Activated naive CD8-positive, alpha-beta T cell treated with anti-CD3 and anti-CD28 coated beads, Interleukin-2, amount 50 U/mL, for 24 hours (primary cell): ENCODE results near the gene ADAMTS6.
"Not testable (repeated sequence)": the region's sequence is repeated elsewhere in the genome, so short reads cannot be mapped to it uniquely, and the experiment has no call there.

Source experiments
- ATAC-seq: fragments of 150-1000 bp; cut with Tn5 transposase; one replicate; pipeline ENCODE4 v1.10.0; 2021
- DNase-seq: peaks from one replicate; pipeline ENCODE4 v3.0.0; 2021
- H3K27ac Mint-ChIP-seq: one replicate; pipeline ENCODE4 v1.8.0; 2021; ENCODE audit warnings: mild to moderate bottlenecking, mixed read lengths
- H3K27me3 Mint-ChIP-seq: one replicate; pipeline ENCODE4 v1.8.0; 2021; ENCODE audit warnings: mixed read lengths
- H3K36me3 Mint-ChIP-seq: one replicate; pipeline ENCODE4 v1.8.0; 2021; ENCODE audit warnings: low read depth, mixed read lengths
- H3K4me1 Mint-ChIP-seq: one replicate; pipeline ENCODE4 v1.8.0; 2021; ENCODE audit warnings: mixed read lengths
- H3K4me3 Mint-ChIP-seq: one replicate; pipeline ENCODE4 v1.8.0; 2021; ENCODE audit warnings: mild to moderate bottlenecking, moderate library complexity, mixed read lengths
- H3K9me3 Mint-ChIP-seq: one replicate; pipeline ENCODE4 v1.8.0; 2021; ENCODE audit warnings: mixed read lengths

Gene ADAMTS6

GRCh38 chr5:65481635-65482295 lies at the start of gene ADAMTS6:
ADAMTS6 (minus strand) TSS chr5:65481920; CDS start chr5:65473673, 8,247 bp downstream.
- Mint-ChIP-seq H3K27me3 (no peaks in the 10 kb centered on the region), H3K27ac (peak within 1 kb of the TSS; percentile 92), H3K4me1 (peaks cover 15% of the 10 kb centered on the region), H3K9me3 (no peaks in the 10 kb centered on the region), H3K36me3 (no peaks in the 10 kb centered on the region), H3K4me3 (no peak within 1 kb of the TSS)
- DNase-seq (peak; percentile 83), ATAC-seq (peak; percentile 95)

DNA sequence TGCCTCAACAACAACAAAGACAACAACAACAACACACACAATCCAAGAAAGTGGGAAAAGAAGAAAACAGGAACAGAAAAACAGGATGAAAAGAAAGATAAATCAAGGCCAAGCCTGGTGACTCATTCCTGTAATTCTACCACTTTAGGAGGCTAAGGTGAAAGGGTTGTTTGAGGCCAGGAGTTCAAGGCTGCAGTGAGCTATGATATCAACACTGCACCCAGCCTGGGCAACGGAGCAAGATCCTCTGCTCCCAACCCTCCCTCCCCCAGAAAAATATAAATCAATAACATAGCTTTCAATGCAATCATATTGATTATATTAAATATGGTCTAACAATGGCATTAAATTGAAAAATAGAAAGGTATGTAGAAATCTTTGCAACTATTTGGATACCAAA lies 49.2 kb upstream of the ADAMTS6 start:
- ATAC-seq, result no peak
- Mint-ChIP-seq H3K27ac (no peak overlapping the region), H3K4me3 (no peak overlapping the region), H3K27me3 (no peaks in the 10 kb centered on the region), H3K9me3 (no peaks in the 10 kb centered on the region), H3K36me3 (peaks cover 26% of the 10 kb centered on the region), H3K4me1 (no peaks in the 10 kb centered on the region)
- DNase-seq, result no peak

GRCh38 chr5:65525726-65526125 lies 44.0 kb upstream of the ADAMTS6 start:
- Mint-ChIP-seq H3K27ac (no peak overlapping the region), H3K36me3 (peaks cover 36% of the 10 kb centered on the region), H3K27me3 (no peaks in the 10 kb centered on the region), H3K4me3 (no peak overlapping the region), H3K9me3 (no peaks in the 10 kb centered on the region), H3K4me1 (no peaks in the 10 kb centered on the region)
- ATAC-seq (no peak), DNase-seq (no peak)

DNA sequence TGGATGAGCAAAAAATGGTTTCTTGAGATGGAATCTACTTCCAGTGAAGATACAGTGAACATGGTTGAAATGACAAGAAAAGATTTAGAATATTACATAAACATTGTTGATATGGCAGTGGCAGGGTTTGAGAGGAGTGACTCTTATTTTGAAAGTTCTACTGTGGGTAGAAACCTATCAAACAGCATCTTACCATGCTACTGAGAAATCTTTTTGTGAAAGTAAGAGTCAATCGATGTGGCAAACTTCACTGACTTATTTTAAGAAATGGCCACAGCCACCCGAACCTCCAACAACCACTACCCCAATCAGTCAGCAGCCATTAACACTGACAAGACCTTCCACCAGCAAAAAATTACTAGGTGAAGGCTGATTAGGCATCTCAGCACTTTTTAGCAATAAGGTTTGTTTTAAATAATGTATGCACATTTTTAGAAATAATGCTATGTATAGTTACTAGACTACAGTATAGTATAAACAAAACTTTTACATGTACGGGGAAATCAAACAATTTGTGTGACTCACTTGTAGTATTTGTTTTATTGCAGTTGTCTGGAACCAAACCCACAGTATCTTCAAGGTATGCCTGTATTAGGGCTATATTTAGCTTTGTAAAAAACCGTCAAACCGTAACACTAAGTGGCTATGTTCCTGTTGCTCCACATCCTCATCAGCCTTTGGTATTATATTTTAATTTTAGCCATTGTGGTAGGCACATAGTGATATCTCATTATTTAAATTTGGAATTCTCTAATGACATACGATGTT lies 30.6 kb upstream of the ADAMTS6 start:
- DNase-seq, result no peak
- Mint-ChIP-seq H3K4me3 (no peak overlapping the region), H3K36me3 (peaks cover 6% of the 10 kb centered on the region), H3K27ac (no peak overlapping the region), H3K4me1 (peaks cover 2% of the 10 kb centered on the region), H3K9me3 (no peaks in the 10 kb centered on the region), H3K27me3 (no peaks in the 10 kb centered on the region)
- ATAC-seq, result no peak

- Mint-ChIP-seq H3K4me3 (no peak overlapping the region), H3K36me3 (no peaks in the 10 kb centered on the region), H3K27ac (no peak overlapping the region), H3K9me3 (no peaks in the 10 kb centered on the region), H3K27me3 (no peaks in the 10 kb centered on the region), H3K4me1 (peaks cover 2% of the 10 kb centered on the region)
- no peak for ATAC-seq
- DNase-seq, result no peak
These were observed 27.3 kb upstream of the ADAMTS6 start for GRCh38 chr5:65508978-65509377.

DNA sequence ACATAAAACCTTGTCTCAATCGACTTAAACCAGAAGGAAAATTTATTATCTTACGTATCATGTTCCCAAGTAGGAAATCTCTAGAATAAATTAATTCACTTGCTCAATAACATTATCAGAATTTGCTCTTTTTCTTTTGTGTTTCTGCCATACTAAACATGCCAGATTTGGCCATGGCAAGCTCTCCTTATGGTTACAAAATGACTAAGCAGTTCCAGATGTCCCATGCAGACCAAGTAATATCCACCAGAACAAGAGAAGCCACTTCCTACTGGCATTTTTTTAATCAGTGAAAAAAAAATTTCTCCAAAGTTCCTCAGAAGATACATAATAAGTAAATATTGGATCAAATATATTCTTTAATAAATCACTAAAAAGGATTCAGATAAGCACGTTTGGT lies 25.2 kb upstream of the ADAMTS6 start:
- Mint-ChIP-seq H3K27me3 (no peaks in the 10 kb centered on the region), H3K4me3 (no peak overlapping the region), H3K36me3 (peaks cover 2% of the 10 kb centered on the region), H3K27ac (no peak overlapping the region), H3K4me1 (no peaks in the 10 kb centered on the region), H3K9me3 (no peaks in the 10 kb centered on the region)
- no peak for ATAC-seq
- DNase-seq, result no peak

GRCh38 chr5:65489119-65489518 lies 7.4 kb upstream of the ADAMTS6 start:
- DNase-seq (no peak), ATAC-seq (no peak)
- H3K27ac Mint-ChIP-seq, result no peak overlapping the region
- no peaks in the 10 kb centered on the region for H3K9me3 Mint-ChIP-seq
- H3K27me3 Mint-ChIP-seq, result no peaks in the 10 kb centered on the region
- no peaks in the 10 kb centered on the region for H3K4me1 Mint-ChIP-seq
- no peak overlapping the region for H3K4me3 Mint-ChIP-seq
- no peaks in the 10 kb centered on the region for H3K36me3 Mint-ChIP-seq

DNA sequence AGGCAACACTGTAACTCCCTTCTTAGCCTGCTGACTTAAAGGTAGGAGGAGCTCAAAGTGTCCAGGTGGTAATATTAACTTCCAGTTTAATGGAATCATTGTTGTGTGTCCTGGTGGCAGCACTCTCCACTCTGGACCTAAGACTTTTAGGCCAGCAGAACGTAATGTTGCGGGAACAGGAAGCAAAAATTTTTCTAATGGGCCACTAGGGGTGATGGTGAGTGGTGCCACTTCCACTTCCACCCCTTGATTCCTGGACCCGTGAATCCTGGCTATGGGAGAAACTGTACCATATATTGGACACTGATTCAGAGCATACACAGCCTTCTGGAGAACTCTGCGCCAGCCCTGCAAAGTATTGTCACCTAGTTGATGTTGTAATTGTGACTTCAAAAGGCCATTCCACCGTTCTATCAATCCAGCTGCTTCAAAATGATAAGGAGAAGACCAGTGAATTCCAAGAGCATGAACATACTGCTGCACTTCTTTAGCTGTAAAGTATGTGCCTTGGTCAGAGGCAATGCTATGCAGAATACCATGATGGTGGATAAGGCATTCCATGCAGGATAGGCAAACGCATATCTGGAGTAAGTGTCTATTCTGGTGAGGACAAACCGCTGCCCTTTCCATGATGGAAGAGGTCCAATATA lies 6.4 kb upstream of the ADAMTS6 start:
- H3K4me3 Mint-ChIP-seq, H3K9me3 Mint-ChIP-seq: not testable (repeated sequence)

GRCh38 chr5:65486803-65487202 lies 5.1 kb upstream of the ADAMTS6 start:
- ATAC-seq, H3K4me3 Mint-ChIP-seq, H3K36me3 Mint-ChIP-seq, H3K9me3 Mint-ChIP-seq, H3K27ac Mint-ChIP-seq, H3K27me3 Mint-ChIP-seq, DNase-seq: not testable (repeated sequence)
- peaks cover 13% of the 10 kb centered on the region for H3K4me1 Mint-ChIP-seq

More for the DNA sequence above, 6.4 kb upstream of the ADAMTS6 start:
- not testable (repeated sequence) for H3K4me1 Mint-ChIP-seq, H3K36me3 Mint-ChIP-seq, H3K27ac Mint-ChIP-seq, H3K27me3 Mint-ChIP-seq, DNase-seq, ATAC-seq

- DNase-seq, result no peak
- Mint-ChIP-seq H3K9me3 (no peaks in the 10 kb centered on the region), H3K27ac (no peak overlapping the region), H3K4me1 (peaks cover 15% of the 10 kb centered on the region), H3K27me3 (no peaks in the 10 kb centered on the region), H3K36me3 (no peaks in the 10 kb centered on the region), H3K4me3 (no peak overlapping the region)
- no peak for ATAC-seq
These were observed 3.7 kb upstream of the ADAMTS6 start for GRCh38 chr5:65485405-65485804.

DNA sequence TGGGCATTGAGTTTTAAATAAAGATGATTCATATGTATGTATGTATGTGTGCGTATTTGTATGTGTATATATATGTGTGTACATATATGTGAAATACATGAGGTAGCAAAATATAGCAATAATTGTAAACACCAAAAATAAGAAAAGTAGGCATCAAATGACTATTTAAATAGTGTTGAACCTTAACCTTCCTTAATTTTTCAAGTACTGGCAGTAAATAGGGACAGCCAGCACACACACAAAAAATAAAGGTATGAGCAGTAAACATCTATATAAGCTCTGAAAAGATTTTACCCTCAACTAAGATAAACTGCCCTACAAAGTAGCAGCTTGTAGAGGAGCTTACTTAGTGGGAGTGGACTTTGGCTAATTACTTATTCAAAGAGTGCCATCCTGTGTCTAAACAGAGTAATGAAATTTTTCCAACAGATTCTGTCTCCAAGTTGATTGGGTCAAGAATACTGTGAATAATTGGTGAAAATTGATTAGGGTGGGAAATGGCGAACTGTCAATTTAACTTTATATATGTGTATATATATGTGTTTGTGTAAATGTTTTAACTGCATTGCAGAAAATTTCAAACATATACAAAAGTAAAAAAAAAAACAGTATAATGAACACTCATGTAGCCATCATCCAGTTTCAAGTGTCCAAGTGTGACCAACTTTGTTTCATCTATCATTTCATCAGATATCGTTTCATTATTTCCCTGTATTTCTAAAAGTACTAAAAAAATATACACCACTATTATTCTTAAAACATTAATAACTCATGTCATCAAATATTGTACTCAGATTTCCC lies 2.0 kb upstream of the ADAMTS6 start:
- Mint-ChIP-seq H3K27me3 (no peaks in the 10 kb centered on the region), H3K4me3 (no peak overlapping the region), H3K9me3 (no peaks in the 10 kb centered on the region), H3K36me3 (no peaks in the 10 kb centered on the region), H3K27ac (no peak overlapping the region), H3K4me1 (peaks cover 15% of the 10 kb centered on the region)
- ATAC-seq, result peak; percentile 48
- no peak for DNase-seq

- peaks cover 15% of the 10 kb centered on the region for H3K4me1 Mint-ChIP-seq
- ATAC-seq (no peak), DNase-seq (no peak)
- H3K9me3 Mint-ChIP-seq, result no peaks in the 10 kb centered on the region
- no peaks in the 10 kb centered on the region for H3K27me3 Mint-ChIP-seq
- peak overlapping the region; percentile 92 for H3K27ac Mint-ChIP-seq
- H3K4me3 Mint-ChIP-seq, result no peak overlapping the region
- H3K36me3 Mint-ChIP-seq, result no peaks in the 10 kb centered on the region
These were observed 1.2 kb upstream of the ADAMTS6 start for GRCh38 chr5:65482736-65483545.

DNA sequence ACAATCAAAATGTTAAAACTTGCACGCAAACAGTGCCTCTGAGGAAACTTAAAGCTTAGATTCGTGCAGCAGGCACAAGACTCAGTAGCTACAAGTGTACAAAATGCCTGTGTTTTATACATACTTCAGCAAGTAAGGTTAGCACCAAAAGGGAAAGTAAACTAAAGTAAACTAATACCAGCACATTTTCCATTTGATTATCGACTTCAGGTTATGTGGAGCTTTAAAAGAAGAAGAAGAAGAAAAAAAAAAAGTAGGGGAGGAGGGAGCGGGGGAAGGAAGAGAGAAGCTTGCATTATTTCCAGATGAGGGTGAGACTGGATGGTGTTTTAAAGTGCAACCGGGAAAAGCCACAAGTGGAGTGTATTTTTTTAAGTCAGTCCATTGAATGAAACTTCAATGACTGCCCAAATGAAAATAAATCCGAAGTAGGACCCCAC lies 596 bp upstream of the ADAMTS6 start:
- Mint-ChIP-seq H3K9me3 (no peaks in the 10 kb centered on the region), H3K36me3 (no peaks in the 10 kb centered on the region), H3K4me1 (peaks cover 15% of the 10 kb centered on the region), H3K27me3 (no peaks in the 10 kb centered on the region), H3K27ac (peak overlapping the region; percentile 92), H3K4me3 (no peak overlapping the region)
- DNase-seq (no peak), ATAC-seq (no peak)

DNA sequence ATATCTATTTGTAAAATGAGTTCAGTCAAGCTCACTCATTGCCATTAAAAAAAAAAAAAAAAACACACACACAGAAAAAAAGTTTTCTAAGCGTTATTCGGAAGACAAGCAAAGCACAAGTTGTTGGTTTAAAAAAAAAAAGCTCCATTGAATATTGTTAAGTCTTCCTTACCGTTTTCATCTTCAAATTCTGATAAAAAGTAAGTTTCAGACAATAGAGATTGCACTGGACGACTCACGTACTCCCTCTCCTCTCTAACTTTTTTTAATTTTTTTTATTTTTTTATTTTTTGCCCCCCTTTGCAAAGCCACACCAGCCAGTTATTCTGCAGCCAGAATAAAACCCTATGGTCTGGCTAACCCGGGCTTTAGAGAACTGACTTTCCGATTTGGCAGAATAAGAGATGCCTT lies 544 bp downstream of the ADAMTS6 start:
- H3K36me3 Mint-ChIP-seq, result no peaks in the 10 kb centered on the region
- H3K27ac Mint-ChIP-seq, result peak overlapping the region; percentile 92
- no peaks in the 10 kb centered on the region for H3K9me3 Mint-ChIP-seq
- no peak for ATAC-seq
- no peak for DNase-seq
- no peak overlapping the region for H3K4me3 Mint-ChIP-seq
- no peaks in the 10 kb centered on the region for H3K27me3 Mint-ChIP-seq
- H3K4me1 Mint-ChIP-seq, result peaks cover 15% of the 10 kb centered on the region
